Stimulated activated CD4-positive, alpha-beta T cell treated with anti-CD3 and anti-CD28 coated beads, Interleukin-12 subunit alpha, Interleukin-12 subunit beta, amount 100 ng/mL, for 4 hours (primary cell): Measurements from ENCODE around the gene LUC7L2.
"Not testable (repeated sequence)": the region's sequence is repeated elsewhere in the genome, so short reads cannot be mapped to it uniquely, and the experiment has no call there.

Experiments used
- DNase-seq: peaks from one replicate; pipeline ENCODE4 v3.0.0-alpha.2; 2020

LUC7L2 gene

DNA sequence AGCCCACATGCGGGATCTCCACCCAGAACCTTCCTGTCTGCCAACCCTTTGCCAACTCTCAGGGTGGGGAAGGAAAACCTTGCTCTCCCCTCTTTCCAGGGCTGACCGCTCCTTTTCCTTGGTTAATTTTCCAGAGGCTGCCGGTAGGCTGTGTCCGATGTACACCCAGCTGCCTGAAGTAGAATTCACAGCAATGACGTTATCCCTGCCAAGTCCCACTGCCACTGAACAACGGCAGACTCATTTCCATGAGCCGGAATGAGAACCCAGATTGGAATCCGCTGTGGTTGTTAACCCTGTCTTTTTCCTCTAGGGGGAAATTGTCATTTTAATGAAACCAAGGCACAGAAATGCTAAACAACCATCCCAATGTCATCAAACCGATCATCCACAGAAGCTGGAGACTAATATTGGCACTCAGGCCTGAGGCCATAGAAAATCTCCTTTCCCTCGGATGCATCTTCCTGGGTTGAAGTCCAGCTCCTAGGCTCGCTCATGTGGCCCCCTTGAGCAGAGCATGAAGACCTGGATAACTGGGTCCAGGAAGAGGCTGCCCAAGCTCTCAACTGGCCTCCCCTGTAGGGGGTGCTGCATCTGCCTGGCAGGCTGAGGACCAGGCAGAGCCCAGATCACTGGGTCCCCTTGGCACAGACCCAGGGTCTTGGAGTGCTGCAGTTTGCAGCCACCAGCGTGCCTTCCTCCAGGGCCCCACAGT, 93.4 kb downstream of the LUC7L2 start:
- DNase-seq = no peak

DNA sequence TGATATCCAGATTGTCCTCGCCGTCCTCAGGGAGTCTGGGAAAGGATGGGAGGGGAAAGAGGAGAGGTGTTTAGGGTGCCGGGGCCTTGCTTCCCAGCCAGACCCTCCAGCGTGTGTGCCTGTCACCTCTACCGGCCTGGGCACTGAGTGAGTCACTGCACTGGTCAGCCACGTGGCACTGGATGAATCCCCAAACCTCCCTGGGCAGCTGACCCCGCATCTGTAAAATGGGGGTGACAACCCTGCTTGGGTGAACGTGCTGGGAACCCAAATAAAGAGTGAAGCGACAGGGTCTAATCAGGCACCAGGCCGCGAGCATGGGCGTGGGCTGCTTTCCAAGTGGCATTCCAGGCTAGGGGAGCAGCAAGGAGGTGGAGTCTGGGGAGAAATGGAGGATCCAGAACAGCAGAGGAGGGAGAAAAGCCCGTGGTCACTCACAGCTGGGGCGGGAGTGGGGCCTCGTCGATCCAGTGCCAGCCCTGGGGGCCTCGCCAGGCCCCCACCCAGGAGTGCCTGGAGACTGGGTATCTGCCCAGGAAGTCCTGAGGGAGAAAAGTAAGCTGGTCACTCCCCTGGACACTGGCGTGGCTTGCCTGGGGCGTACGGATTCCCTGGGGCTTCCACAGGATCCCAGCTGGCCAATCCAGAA, 94.1 kb downstream of the LUC7L2 start:
- DNase-seq = no peak

DNA sequence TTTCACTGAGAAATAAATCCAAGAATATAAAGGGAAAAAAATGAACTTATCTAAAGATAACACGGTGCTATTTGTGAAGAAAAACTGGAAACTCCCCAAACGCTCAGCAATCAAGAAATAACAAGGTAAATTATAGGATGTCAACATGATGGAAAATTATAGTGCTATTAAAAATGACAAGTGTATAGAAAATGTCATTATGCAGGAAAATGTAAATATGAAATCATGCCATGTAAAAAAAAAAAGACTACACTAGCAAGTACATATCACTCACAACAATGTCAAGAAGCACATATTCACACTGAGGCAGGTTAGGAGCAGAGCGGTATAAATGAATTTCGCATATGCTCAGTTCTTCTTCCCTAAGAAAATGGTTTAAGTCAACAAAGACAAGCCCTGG, 96.1 kb downstream of the LUC7L2 start:
- DNase-seq = no peak

DNA sequence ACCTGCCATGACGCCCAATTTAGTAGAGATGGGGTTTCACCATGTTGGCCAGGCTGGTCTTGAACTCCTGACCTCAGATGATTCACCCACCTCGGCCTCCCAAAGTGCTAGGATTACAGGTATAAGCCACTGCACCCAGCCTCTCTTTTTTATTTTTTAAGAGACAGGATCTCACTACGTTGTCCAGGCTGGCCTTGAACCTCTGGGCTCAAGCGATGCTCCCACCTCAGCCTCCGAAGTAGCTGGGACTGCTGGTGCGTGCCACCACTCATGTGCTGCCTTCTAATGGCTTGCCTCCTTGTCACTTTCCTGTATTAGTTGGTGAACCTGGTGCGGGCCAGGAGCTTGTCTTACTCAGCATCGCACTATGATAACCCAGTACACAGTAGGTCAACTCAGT, 96.8 kb downstream of the LUC7L2 start:
- DNase-seq = no peak

DNA sequence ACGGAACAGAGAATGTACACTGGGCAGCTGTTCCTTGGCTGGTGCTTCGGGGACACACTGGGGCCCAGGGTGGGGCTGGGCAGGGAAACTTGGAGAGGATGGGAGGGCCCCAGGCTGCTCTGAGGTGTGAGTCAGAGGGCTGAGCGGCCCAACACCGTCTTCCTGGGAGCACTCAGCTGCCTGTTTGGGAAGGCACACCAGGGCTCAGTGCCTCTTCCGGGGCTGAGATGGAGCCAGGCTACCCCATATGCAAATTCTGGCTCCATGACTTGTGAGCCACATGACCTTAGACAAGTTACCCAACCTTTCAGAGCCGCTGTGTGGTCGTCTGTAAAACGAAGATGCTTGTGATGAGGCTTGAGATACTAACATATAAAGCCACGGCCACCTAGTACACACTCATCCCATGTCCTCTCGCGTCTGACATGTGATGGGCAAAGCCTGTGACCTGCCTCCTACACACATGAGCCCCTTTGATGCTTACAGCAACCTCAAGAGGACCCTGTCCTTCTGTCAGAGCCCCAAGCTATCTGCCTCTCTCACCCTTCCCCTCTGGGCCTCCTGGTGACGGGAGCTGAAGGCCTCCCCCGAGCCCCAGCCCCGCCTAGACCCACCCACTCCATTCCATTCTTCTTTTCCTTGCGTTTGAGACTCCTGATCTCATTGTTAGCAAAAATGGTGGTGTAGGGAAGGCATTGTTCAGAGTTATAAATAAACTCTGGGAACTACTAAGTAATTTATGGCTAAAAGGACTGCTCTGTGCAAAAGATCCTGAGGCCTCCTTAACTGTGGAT, 97.7 kb downstream of the LUC7L2 start:
- no peak for DNase-seq

DNA sequence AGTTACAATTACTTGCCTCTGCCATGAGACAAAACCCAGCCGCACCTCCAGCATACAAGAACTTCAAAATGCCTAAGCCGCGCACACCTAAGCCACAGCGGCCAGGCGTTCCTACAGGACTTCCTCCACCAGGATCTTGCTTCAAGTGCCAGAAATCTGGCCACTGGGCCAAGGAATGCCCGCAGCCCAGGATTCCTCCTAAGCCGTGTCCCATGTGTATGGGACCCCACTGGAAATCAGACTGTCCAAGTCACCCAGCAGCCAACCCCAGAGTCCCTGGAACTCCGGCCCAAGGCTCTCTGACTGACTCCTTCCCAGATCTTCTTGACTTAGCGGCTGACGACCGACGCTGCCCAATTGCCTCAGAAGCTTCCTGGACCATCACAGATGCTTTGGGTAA, 103.7 kb downstream of the LUC7L2 start:
- DNase-seq = not testable (repeated sequence)

DNA sequence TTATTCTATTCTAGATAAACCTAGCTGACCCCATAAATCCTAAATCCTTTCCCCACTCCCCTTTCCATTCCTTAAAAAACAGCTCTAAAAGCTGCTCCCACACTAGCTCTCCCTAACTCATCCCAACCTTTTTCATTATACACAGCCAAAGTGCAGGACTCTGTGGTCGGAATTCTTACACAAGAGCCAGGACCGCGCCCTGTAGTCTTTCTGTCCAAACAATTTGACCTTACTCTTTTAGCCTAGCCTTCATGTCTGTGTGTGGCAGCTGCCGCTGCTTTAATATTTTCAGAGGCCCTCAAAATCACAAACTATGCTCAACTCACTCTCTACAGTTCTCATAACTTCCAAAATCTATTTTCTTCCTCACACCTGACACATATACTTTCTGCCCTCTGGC, 104.8 kb downstream of the LUC7L2 start:
- not testable (repeated sequence) for DNase-seq

DNA sequence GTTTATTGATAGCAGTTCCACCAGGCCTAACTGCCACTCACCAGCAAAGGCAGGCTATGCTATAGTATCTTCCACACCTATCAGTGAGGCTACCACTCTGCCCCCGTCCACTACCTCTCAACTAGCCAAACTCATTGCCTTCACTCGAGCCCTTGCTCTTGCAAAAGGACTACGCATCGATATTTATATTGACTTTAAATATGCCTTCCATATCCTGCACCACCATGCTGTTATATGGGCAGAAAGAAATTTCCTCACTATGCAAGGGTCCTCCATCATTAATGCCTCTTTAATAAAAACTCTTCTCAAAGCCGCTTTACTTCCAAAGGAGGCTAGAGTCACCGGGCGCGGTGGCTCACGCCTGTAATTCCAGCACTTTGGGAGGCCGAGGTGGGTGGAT, 105.4 kb downstream of the LUC7L2 start:
- not testable (repeated sequence) for DNase-seq

DNA sequence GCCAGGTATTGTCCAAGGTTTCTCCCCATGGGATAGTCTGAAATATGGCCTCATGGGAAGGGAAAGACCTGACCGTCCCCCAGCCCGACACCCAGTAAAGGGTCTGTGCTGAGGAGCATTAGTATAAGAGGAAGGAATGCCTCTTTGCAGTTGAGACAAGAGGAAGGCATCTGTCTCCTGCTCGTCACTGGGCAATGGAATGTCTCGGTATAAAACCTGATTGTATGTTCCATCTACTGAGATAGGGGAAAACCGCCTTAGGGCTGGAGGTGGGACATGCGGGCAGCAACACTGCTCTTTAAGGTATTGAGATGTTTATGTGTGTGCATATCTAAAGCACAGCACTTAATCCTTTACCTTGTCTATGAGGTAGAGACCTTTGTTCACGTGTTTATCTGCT, 108.0 kb downstream of the LUC7L2 start:
- DNase-seq = not testable (repeated sequence)

DNA sequence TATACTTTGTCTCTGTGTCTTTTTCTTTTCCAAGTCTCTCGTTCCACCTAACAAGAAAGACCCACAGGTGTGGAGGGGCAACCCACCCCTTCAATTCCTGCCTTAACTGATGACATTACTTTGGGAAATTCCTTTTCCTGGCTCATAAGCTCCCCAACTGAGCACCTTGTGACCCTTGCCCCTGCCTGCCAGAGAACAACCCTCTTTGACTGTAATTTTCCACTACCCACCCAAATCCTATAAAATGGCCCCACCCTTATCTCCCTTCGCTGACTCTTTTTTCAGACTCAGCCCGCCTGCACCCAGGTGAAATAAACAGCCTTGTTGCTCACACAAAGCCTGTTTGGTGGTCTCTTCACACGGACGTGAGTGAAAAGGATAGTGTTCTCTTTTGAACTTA, 108.6 kb downstream of the LUC7L2 start:
- not testable (repeated sequence) for DNase-seq

DNA sequence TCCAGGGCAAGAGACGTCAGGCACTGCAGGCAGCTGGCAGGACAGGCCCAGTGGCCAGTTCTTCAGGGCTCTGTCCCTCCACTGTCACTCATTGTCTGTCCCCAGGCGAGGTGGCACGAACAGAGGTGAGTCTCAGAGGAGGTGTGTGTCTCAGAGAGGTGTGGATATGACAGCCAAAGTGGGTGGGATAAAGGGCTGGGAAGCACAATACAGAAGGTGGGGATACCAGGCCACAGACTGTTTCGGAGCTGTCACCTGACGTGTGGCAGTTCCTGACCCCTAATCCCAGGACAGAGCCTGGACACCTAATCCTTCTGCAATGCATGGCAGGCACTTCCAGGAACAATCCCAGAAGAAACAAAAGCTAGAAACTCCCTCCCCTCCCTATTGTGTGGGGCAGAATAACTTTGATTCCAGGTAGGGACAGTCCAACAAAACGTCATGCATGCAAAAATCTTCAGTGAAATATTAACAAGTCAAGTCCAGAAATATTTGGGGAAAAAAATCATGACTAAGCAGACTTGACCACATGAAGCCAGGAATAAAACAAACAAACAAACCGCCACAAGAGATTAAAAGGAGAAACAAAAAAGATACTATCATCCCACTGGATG, 112.2 kb downstream of the LUC7L2 start:
- DNase-seq = no peak
